ENCODE data around the gene UAP1L1.

DNA sequence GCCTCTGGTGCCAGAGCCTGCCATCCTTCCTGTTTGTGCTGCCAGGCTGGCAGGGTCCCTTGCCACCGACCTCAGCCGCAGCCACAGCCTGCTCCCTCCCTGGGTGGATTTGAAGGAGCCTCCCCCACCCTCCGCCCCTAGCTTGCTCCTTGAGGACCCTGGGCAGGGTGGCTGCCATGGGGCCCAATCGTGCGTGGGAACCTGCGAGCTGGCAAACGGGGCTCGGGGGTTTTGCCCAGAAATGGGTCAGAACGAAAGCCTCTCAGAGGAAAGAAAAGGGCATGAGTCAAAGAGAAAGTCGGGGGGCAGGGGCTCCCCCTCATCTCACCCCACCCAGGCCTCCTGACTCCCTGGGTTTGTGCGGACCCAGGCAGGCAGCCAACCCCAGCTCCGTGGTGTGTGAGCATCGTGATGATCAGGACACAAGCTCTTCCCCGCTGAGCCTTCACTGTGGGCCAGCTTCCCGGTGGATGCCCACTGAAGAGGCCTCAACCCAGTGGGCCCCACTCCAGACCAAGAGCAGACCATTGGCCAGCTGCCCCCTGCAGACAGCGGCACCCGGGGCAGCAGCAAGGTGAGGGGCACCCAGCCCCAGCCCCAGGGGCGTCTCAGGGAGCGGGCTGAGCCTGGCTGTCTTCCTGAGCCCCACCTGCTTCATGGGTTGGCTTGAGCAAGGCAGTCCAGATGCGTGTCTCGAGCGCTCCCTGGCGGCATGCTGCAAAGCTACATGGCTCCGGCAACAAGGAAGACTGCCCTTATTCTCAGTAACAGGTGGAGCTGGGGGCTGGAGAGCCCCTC is 42.4 kb upstream of the UAP1L1 start:
- TF ChIP-seq, protein P1, sequence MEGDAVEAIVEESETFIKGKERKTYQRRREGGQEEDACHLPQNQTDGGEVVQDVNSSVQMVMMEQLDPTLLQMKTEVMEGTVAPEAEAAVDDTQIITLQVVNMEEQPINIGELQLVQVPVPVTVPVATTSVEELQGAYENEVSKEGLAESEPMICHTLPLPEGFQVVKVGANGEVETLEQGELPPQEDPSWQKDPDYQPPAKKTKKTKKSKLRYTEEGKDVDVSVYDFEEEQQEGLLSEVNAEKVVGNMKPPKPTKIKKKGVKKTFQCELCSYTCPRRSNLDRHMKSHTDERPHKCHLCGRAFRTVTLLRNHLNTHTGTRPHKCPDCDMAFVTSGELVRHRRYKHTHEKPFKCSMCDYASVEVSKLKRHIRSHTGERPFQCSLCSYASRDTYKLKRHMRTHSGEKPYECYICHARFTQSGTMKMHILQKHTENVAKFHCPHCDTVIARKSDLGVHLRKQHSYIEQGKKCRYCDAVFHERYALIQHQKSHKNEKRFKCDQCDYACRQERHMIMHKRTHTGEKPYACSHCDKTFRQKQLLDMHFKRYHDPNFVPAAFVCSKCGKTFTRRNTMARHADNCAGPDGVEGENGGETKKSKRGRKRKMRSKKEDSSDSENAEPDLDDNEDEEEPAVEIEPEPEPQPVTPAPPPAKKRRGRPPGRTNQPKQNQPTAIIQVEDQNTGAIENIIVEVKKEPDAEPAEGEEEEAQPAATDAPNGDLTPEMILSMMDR (conservative IDR thresholded peaks at IDR 0.05 in 1 of 2, IDR thresholded peaks at IDR 0.05 in 1 of 2; ENCODE audit: extremely low read depth in 1 of 2, insufficient read depth in 1 of 2, low read depth in 1 of 2, low read length in 2 of 2) = peak; percentile 82 to 94
- no peak for TF ChIP-seq EZH2 (IDR thresholded peaks at IDR 0.05; ENCODE audit: borderline replicate concordance, low read length)

Measured in mammary epithelial cell (primary cell).